Left lung (tissue), 10 donors: ENCODE results near the gene PIK3R5. TPM values are rescaled to one million over a fixed set of nuclear protein-coding genes. Genes with fewer than 3 reads are reported as not detected.

ENCODE experiments used
- ATAC-seq: fragments of 200-7000 bp; cut with Tn5 transposase; one replicate; pipeline ENCODE4 v1.9.1; 2020; ENCODE audit warnings: moderate library complexity
- DNase-seq, 4 donors: peaks; one replicate each; pipeline ENCODE4 v3.0.0-alpha.2; 2013 to 2020
- H3K27ac ChIP-seq, 2 donors: fragments of 200-600 bp; sonication (generic) in 1 of 2; one replicate each; pipeline versions ENCODE4 v1.5.0 to v1.8.0; 2020 to 2021
- H3K27me3 ChIP-seq, 2 donors: fragments of 200-600 bp; sonication (generic) in 1 of 2; one replicate each; pipeline versions ENCODE4 v1.5.0 to v1.8.0; 2020 to 2021
- H3K36me3 ChIP-seq, 2 donors: fragments of 200-600 bp; sonication (generic) in 1 of 2; one replicate each; pipeline versions ENCODE4 v1.5.0 to v1.8.0; 2020 to 2021
- H3K4me1 ChIP-seq, 2 donors: fragments of 200-600 bp; one replicate each; pipeline ENCODE4 v1.8.0; 2021
- H3K4me3 ChIP-seq, 2 donors: fragments of 200-600 bp; sonication (generic) in 1 of 2; one replicate each; pipeline versions ENCODE4 v1.5.0 to v1.8.0; 2020 to 2021; ENCODE audit warnings: mild to moderate bottlenecking in 1 of 2
- H3K9me3 ChIP-seq, 2 donors: fragments of 200-600 bp; sonication (generic) in 1 of 2; one replicate each; pipeline versions ENCODE4 v1.5.0 to v1.8.0; 2020 to 2021
- CTCF ChIP-seq, 2 donors: fragments of 200-600 bp; sonication (generic) in 1 of 2; IDR thresholded peaks; one replicate each; pipeline versions ENCODE4 v1.5.0 to v1.8.0; 2021; ENCODE audit warnings: antibody characterized with exemption in 2 of 2
- intact Hi-C, 2 donors: fragments of 100-400 bp; cut with DNase I; formaldehyde crosslinking; loops; one replicate each; pipeline versions ENCODE4 v1.11.2 to v1.14.2; 2022
- polyA plus RNA-seq, 6 donors: library from polyadenylated mRNA; unstranded; fragments of 120-200 nt; gene quantifications; one replicate each; pipeline ENCODE4 v1.2.1, GENCODE V29; 2013; ENCODE audit not compliant: insufficient read length in 6 of 6
- total RNA-seq, 2 donors: library from RNA; stranded (reverse); fragmentation: NEBNext Ultra II Directional; extraction: Animal tissue kit (Norgen Biotek cat#: 25700); gene quantifications; one replicate each; pipeline ENCODE4 v1.2.1, GENCODE V29; 2021
- donor health status: DM: no; HTN: yes; CAD: no.
- donor health status: DM: no; HTN: no; CAD: no.

Gene PIK3R5
- total and polyA plus RNA-seq, 8 donors = 1.1 to 84.8 (median 2.0) TPM

- DNase-seq (no peak), ATAC-seq (no peak)
- H3K9me3 ChIP-seq = no peaks in the 10 kb centered on the region
- H3K4me1 ChIP-seq = peaks cover 0 to 63% of the 10 kb centered on the region in 2 donors
- H3K27me3 ChIP-seq = peaks cover 0 to 10% of the 10 kb centered on the region in 2 donors
- no peak for TF ChIP-seq CTCF (IDR thresholded peaks at IDR 0.05)
- intact Hi-C loops = no loop called here
- H3K36me3 ChIP-seq = peaks cover 0 to 7% of the 10 kb centered on the region in 2 donors
- no peak overlapping the region for H3K4me3 ChIP-seq
- H3K27ac ChIP-seq = no peak overlapping the region
Observed at GRCh38 chr17:8938933-8939332, 26.6 kb downstream of the PIK3R5 start.

GRCh38 chr17:8935191-8935590, 30.3 kb downstream of the PIK3R5 start:
- H3K27me3 ChIP-seq = peaks cover 0 to 4% of the 10 kb centered on the region in 2 donors
- peak in 2 of 4 donors; percentile 70 to 82 for DNase-seq
- H3K27ac ChIP-seq = peak overlapping the region in 1 of 2 donors; percentile 84
- TF ChIP-seq CTCF (IDR thresholded peaks at IDR 0.05) = no peak
- intact Hi-C loops = no loop called here
- peak; percentile 77 for ATAC-seq
- H3K9me3 ChIP-seq = peaks cover 0 to 3% of the 10 kb centered on the region in 2 donors
- H3K36me3 ChIP-seq = no peaks in the 10 kb centered on the region
- H3K4me3 ChIP-seq = no peak overlapping the region
- H3K4me1 ChIP-seq = peaks cover 0 to 62% of the 10 kb centered on the region in 2 donors

- no peak for DNase-seq
- Histone ChIP-seq H3K27me3 (peaks cover 0 to 4% of the 10 kb centered on the region in 2 donors), H3K9me3 (peaks cover 0 to 9% of the 10 kb centered on the region in 2 donors), H3K36me3 (no peaks in the 10 kb centered on the region), H3K27ac (peak overlapping the region in 1 of 2 donors; percentile 84), H3K4me3 (no peak overlapping the region), H3K4me1 (peaks cover 0 to 59% of the 10 kb centered on the region in 2 donors)
- no peak for TF ChIP-seq CTCF (IDR thresholded peaks at IDR 0.05)
- intact Hi-C loops = no loop called here
- no peak for ATAC-seq
Observed at GRCh38 chr17:8934346-8934745, 31.2 kb downstream of the PIK3R5 start.

GRCh38 chr17:8930649-8931048, 34.9 kb downstream of the PIK3R5 start:
- ATAC-seq (no peak), DNase-seq (no peak)
- intact Hi-C loops = no loop called here
- TF ChIP-seq CTCF (IDR thresholded peaks at IDR 0.05) = no peak
- Histone ChIP-seq H3K27me3 (peaks cover 0 to 4% of the 10 kb centered on the region in 2 donors), H3K27ac (no peak overlapping the region), H3K4me1 (peaks cover 0 to 66% of the 10 kb centered on the region in 2 donors), H3K36me3 (no peaks in the 10 kb centered on the region), H3K9me3 (peaks cover 0 to 34% of the 10 kb centered on the region in 2 donors), H3K4me3 (no peak overlapping the region)

GRCh38 chr17:8928347-8928746, 37.2 kb downstream of the PIK3R5 start:
- H3K27me3 ChIP-seq = peaks cover 0 to 4% of the 10 kb centered on the region in 2 donors
- H3K4me3 ChIP-seq = no peak overlapping the region
- ATAC-seq (no peak), DNase-seq (no peak)
- H3K4me1 ChIP-seq = peaks cover 0 to 58% of the 10 kb centered on the region in 2 donors
- no peak for TF ChIP-seq CTCF (IDR thresholded peaks at IDR 0.05)
- intact Hi-C loops = no loop called here
- peak overlapping the region in 1 of 2 donors; percentile 25 for H3K27ac ChIP-seq
- H3K9me3 ChIP-seq = peaks cover 0 to 34% of the 10 kb centered on the region in 2 donors
- H3K36me3 ChIP-seq = no peaks in the 10 kb centered on the region
